ENCODE data around the gene RBBP8NL. TPM values are rescaled to one million over a fixed set of nuclear protein-coding genes. Genes with fewer than 3 reads are reported as not detected.

The RBBP8NL gene
- polyA plus RNA-seq, 2 of the 4 experiments (the other 2 are of a cell fraction): not detected

- ATAC-seq (no peak), DNase-seq (ENCODE audit: low read depth in 1 of 2, low spot score in 1 of 2) (no peak), FAIRE-seq (no peak)
- Histone ChIP-seq H3K4me3 (no peak overlapping the region), H3K4me2 (no peak overlapping the region), H3K4me1 (peaks cover 5% of the 10 kb centered on the region; the same call in 2 of the 3 replicates), H3K9me3 (no peaks in the 10 kb centered on the region), H3K27ac (no peak overlapping the region)
- 88% methylated on average over 20 of the region's 24 CpGs for WGBS (ENCODE audit: missing lambda C conversion rate)
- TF ChIP-seq HMGXB4 (CRISPR knock-in tag; IDR thresholded peaks at IDR 0.05; ENCODE audit: borderline replicate concordance): no peak
- no peak for TF ChIP-seq POLR2A (IDR thresholded peaks at IDR 0.05; ENCODE audit: low read length)
- no peak for TF ChIP-seq TP53 (CRISPR knock-in tag; IDR thresholded peaks at IDR 0.05)
- TF ChIP-seq E2F6 (IDR thresholded peaks at IDR 0.05; ENCODE audit: borderline replicate concordance, low read depth): no peak
- TF ChIP-seq RFX5 (IDR thresholded peaks at IDR 0.05): no peak
- TF ChIP-seq ESRRA (IDR thresholded peaks at IDR 0.05; ENCODE audit: borderline replicate concordance, low read length): no peak
- TF ChIP-seq EP300 (IDR thresholded peaks at IDR 0.05): no peak
- TF ChIP-seq ZSCAN20 (CRISPR knock-in tag; IDR thresholded peaks at IDR 0.05): no peak
- no peak for TF ChIP-seq HOXB13 (CRISPR knock-in tag; IDR thresholded peaks at IDR 0.05; ENCODE audit: low read depth)
- no peak for TF ChIP-seq RNF2 (IDR thresholded peaks at IDR 0.05; ENCODE audit: borderline replicate concordance, low read depth)
- no peak for TF ChIP-seq NFE2L2 (conservative IDR thresholded peaks at IDR 0.05; ENCODE audit: low read length)
- no peak for TF ChIP-seq CHD2 (IDR thresholded peaks at IDR 0.05; ENCODE audit: low read length, partially characterized antibody)
- TF ChIP-seq ZC3H11A (IDR thresholded peaks at IDR 0.05): no peak
- ChIA-PET CTCF (interaction anchor here (1.0 to 3.9 kb wide), 7 partner anchors 11 to 415 kb away, joined by 3 to 13 read pairs (median 5); no protein-coding TSS in a partner anchor), POLR2A (no interaction called here)
Measured at GRCh38 chr20:62393830-62394229, 33.5 kb downstream of the RBBP8NL start.

GRCh38 chr20:62393335-62393665, 34.0 kb downstream of the RBBP8NL start:
- FAIRE-seq: no peak
- no peak for DNase-seq (ENCODE audit: low read depth in 1 of 2, low spot score in 1 of 2)
- WGBS (ENCODE audit: missing lambda C conversion rate): 92% methylated on average over 12 of the region's 12 CpGs
- TF ChIP-seq PBX3 (IDR thresholded peaks at IDR 0.05): no peak
- TF ChIP-seq, protein P1, sequence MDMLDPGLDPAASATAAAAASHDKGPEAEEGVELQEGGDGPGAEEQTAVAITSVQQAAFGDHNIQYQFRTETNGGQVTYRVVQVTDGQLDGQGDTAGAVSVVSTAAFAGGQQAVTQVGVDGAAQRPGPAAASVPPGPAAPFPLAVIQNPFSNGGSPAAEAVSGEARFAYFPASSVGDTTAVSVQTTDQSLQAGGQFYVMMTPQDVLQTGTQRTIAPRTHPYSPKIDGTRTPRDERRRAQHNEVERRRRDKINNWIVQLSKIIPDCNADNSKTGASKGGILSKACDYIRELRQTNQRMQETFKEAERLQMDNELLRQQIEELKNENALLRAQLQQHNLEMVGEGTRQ (IDR thresholded peaks at IDR 0.05): no peak
- TF ChIP-seq HES2 (IDR thresholded peaks at IDR 0.05): no peak
- TF ChIP-seq MAFK (IDR thresholded peaks at IDR 0.05; ENCODE audit: partially characterized antibody): no peak
- TF ChIP-seq EP300 (IDR thresholded peaks at IDR 0.05): no peak
- no peak for TF ChIP-seq POLR2AphosphoS2 (conservative IDR thresholded peaks at IDR 0.05; ENCODE audit: low read length)
- TF ChIP-seq ZNF302 (CRISPR knock-in tag; IDR thresholded peaks at IDR 0.05): no peak
- TF ChIP-seq HOXA7 (CRISPR knock-in tag; IDR thresholded peaks at IDR 0.05): no peak
- TF ChIP-seq JUNB (IDR thresholded peaks at IDR 0.05): no peak
- TF ChIP-seq RARB (CRISPR knock-in tag; IDR thresholded peaks at IDR 0.05): no peak
- H3K9me3 ChIP-seq: no peaks in the 10 kb centered on the region
- no peak overlapping the region for H3K4me3 ChIP-seq
- ChIA-PET POLR2A (interaction anchor here (0.5 kb wide), 1 partner anchor 289 kb away, joined by 6 read pairs; no protein-coding TSS in a partner anchor), CTCF (interaction anchor here (1.2 to 6.0 kb wide), 5 partner anchors 8 to 415 kb away, joined by 3 to 38 read pairs (median 11); no protein-coding TSS in a partner anchor)
- no peak overlapping the region for H3K4me2 ChIP-seq
- ATAC-seq: no peak
- H3K4me1 ChIP-seq: peaks cover 10% of the 10 kb centered on the region
- H3K27ac ChIP-seq: no peak overlapping the region
